ENCODE data around the gene ESRP2.
A peak's percentile ranks its signal among the peaks of the same experiment; 100 is the strongest.

Gene ESRP2

DNA sequence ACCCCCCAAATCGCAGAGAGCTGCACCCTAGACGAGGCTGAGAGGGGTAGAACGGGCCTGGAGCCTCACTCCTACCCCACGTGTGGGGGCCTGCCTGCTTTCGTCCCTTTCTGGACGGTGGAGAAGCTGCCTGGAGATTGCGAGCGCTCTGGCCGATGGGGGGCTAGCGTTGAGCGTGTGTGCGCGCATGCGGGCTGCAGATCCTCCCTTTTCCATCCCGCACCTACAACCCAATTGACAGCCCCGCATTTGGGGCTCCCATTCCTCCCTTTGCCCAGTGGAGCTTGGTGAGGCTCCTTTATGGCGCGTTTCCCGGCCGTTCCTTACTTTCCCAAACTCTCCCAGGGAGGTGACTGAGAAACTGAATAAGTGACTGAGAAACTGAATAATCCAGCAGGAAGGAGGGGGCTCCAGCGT, 907 bp upstream of the ESRP2 start:
- no peak for DNase-seq

DNA sequence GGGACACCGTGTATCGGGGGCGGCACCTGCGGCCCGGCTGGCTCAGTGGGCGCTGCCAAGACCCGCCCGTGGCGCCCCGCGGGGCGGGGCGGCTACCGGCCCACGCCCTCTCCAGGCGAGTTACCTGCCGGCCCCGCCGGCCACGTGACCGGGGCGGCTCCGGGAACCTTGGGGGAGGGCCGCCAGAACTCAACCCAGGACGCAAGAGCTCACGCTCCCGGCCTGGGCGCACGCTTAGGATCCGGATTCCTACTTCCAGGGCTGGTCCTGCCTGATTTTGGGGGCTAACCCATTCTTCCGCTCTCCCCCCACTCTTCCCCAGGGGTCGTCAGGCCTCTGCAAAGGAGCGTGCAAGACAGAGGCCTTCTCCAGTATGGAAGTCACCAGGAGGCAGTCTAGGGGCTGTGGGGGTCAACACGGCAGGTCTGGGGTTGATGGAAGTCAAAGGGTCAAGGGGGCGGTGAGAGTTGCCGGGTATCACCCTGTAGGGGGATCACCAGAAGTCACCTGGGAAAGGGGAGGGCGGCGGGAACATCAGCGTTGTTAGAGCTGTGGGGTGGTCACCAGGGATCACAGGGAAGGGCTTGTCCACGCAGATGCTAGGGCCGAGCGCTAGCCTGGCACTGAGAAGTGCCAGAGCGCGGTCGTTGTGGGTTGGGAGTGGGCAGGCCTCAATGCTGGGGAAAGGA, 354 bp upstream of the ESRP2 start:
- peak; percentile 73 for DNase-seq

- DNase-seq: no peak
Observed at GRCh38 chr16:68235108-68235886, 630 bp downstream of the ESRP2 start.

GRCh38 chr16:68234188-68235107, 1.5 kb downstream of the ESRP2 start:
- DNase-seq: peak; percentile 12

GRCh38 chr16:68233835-68234187, 2.1 kb downstream of the ESRP2 start:
- no peak for DNase-seq

DNA sequence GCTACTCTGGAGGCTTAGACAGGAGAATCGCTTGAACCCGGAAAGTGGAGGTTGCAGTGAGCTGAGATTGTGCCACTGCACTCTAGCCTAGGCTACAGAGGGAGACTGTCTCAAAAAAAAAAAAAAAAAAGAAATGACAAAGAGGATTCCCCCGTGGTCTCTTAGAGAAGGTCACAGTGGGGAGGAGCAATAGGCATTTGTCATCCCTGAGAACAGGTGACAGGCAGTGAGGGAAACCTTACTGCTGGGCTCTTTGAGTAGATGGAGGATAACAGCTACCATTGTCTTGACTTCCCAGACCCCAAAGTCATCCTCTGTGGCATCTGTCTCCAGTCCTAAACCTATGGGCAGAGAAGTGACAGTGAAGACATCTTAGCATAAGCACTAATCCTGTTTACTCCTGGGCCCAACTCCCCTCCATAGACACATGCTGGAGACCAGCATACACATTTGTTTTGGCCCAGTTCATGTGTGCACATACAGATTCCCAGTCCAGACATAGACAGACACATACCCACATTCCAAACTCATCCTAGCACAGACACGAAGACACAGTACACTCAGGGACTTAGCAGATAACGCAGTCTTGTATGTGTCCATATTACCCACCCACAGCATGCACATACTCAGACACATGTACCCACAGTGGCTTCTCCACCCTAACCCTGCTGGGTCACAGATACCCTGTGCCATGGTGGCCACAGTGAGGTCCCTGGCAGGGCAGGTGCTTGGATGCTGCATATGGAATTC, 2.7 kb downstream of the ESRP2 start:
- DNase-seq: no peak

GRCh38 chr16:68232335-68232734, 3.6 kb downstream of the ESRP2 start:
- DNase-seq: no peak

GRCh38 chr16:68231384-68232136, 4.4 kb downstream of the ESRP2 start:
- no peak for DNase-seq

DNA sequence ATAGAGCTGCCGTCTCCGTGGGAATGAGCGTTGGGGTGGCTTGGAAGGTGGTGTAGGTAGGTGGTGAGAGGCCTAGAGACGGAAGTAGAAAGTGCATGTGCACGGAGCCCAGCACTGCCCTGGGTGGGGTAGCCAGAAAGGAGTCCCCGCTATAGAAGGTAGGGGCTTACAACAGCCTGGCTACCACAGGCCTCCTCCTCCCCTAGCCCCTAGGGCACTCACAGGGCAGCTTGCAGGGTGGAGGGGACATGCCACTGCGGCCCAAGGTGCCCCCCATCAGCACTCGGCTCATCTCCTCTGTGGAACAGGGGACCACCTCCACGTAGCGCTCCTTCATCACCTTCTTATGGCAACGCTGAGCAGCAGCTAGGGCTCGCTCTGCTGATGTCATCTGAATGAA, 5.0 kb downstream of the ESRP2 start:
- DNase-seq: no peak

DNA sequence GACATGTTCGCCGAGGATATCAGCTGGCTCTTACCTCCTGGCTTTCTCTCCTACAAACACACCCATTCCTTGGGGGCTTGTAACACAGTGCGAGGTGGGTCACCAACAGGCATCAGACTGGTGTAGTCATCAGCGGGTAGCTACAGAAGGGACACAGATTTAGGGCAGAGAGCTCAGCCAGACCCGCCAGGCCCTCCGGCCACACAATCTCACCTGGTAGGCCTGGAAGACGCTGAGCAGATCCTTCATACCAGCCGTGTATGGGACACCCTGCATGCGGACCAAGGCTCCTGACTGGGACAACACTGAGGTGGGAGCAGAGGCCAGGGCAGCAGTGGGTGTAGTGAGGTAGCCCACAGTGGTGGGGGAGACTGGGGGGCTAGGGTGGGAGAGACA, 5.8 kb downstream of the ESRP2 start:
- no peak for DNase-seq

DNA sequence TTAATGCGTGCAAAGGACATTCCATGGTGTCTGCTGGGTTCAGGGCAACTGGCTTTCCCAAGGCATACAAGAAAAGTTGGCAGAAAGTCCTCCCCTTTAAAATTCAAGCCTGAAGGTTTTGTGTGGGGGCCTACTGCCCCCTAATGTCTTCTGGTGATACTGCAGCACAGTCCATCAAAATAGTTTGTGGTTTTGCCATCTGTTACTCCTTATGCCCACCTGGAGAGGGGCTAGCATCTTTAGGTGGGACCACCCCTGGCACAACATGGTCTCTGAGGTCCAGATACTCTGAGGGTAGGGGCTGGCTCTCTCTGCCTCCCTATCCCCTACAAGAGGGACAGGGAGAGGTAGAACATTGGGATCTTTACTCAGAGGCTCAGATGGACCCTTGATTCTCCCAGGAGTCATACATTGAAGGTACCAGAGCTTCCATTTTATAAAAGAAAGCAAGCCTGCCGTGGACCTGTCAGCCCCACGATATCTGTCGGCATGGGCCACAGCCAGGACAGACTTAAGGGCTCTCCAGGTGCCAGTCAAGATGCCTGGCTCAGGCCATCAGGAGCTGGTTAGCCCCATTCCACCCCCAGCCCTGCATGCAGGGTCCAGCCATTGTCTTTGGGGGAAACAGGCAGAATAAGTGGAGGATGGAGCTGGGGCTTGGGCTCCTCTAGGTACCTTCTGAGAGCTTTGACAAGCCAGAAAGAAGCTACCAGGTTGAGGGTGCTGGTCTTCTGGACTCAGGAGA, 6.3 kb downstream of the ESRP2 start:
- peak; percentile 56 for DNase-seq

DNA sequence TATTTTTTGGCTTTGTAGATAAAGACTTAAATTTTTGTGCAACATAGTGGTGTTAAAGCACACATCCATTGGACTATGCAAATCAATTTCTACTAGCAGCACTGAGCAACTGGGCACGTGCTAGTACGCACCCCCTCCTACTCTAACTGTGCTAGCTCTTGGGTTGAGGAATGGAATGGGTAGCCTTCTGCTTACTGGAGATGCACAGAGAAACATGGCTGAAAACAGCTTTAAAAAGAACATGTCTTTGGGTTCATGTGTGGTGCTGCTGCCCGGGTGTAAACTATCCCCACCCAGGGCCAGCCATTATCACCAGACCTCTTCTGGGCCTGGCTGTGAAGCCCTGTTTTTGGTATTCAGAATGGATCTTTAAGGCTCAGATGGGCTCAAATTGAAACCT, 7.3 kb downstream of the ESRP2 start:
- DNase-seq: no peak

GRCh38 chr16:68227850-68228553, 7.9 kb downstream of the ESRP2 start:
- DNase-seq: no peak

DNA sequence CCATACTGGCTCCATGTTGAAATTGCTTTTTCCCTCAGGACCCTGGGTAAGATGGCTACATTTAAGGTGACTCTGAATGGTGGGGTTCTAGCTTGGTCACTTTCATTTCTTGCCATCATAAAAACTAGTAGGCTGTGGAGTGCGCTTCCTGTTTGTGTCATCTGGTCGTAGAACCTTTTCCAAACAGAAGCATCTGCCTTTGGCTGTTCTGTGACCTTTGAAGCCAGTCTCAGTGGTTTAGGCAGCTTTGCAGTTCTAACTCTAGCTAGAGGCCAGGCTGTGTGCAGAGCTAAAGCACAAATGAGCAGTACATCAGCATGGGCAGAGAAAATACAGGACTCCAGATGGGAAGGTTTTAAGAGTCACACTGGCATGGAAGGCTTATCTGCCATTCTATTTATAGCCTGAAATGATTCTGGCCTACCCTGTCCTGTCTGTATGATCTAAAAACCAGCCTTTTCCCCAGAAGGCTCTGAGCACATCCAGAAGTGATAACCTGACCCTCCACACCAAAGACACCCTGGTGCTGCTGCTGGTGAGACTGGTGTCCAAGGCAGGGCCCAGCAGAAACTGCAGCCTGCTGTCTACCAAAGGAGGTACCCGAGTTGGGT, 8.6 kb downstream of the ESRP2 start:
- DNase-seq: no peak

DNA sequence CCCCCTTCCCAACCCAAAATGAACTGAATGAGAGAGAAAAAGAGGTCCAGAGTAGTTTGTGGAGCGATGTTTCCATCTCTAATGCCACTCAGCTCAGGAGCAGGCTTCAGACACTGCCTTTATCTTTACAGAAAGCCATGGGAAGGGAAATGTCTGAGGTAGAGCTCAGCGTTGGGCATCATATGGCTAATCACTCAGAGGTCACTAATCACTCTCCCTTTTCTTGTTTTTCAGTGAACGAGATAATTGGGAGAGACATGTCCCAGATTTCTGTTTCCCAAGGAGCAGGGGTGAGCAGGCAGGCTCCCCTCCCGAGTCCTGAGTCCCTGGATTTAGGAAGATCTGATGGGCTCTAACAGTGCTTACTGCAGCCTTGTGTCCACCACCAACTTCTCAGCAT, 9.8 kb downstream of the ESRP2 start:
- DNase-seq: no peak

DNA sequence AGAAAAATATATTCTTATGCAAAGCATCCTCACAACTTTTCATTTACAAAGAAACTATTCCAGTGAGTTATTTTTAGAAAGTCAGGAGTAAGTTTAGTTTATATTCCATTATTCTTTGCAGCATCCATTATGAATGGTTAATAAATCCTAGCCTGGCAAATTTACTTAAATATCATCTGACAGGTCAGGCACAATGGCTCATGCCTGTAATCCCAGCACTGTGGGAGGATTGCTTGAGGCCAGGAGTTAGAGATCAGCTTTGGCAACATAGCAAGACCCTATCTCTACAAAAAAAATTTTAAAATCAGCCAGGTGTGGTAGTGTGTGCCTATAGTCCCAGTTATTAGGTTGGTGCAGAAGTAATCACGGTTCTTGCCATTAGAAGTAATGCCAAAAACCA, 12.9 kb downstream of the ESRP2 start:
- no peak for DNase-seq

GRCh38 chr16:68219725-68220351, 16.1 kb downstream of the ESRP2 start:
- no peak for DNase-seq

DNA sequence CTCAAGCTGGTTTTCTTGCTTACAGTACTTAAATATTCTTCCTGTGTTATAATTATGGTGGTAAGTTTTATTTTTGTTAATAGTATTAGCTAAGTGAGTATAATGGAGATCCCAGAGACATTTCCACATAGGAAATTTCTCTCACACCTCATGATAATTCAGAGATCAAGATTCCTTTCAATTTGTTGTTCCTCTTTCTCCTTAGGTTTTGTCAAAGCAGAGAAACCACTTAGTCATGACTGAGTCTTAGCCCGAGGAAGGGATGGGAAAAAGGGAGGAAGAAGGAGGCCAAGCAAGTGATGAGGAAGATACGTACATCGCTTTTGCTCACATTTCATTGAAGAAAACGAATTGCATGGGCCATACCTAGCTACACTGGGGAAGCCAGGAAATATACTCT, 18.4 kb downstream of the ESRP2 start:
- DNase-seq: no peak

GRCh38 chr16:68216240-68216639, 19.7 kb downstream of the ESRP2 start:
- no peak for DNase-seq

DNA sequence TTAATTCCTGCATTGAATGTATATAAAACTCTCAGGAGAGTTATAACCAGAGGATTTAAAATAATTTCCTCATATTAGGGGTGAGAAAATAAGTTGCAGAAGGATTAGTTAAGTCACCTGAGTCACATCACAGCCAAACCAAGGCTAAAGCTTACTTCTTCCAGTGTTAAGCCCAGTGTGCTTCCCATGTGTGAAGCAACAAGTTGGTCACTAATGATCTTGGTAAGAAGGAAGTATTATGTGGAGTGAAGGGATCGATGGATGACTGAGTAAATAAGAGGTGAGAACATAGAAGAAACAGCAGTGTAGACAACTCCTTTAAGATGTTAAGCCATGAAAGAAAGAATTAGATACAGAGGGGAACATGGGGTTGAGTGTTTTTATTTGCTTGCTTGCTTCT, 20.6 kb downstream of the ESRP2 start:
- no peak for DNase-seq

Measured in NCI-H2171 (cell line).